ENCODE results near the gene PDCD6IP.
A peak's percentile ranks its signal among the peaks of the same experiment; 100 is the strongest.
"Not testable (repeated sequence)": the region's sequence is repeated elsewhere in the genome, so short reads cannot be mapped to it uniquely, and the experiment has no call there.

Gene PDCD6IP

GRCh38 chr3:33798418-33799201 is at the start of gene PDCD6IP:
TSS of gene PDCD6IP (plus strand) at chr3:33798630. CDS start at chr3:33798729, 99 bp downstream.
- Mint-ChIP-seq H3K4me1 (ENCODE audit: low read depth) (peaks cover 46% of the 10 kb centered on the region), H3K4me3 (peak within 1 kb of the TSS; percentile 95), H3K27me3 (no peaks in the 10 kb centered on the region), H3K36me3 (ENCODE audit: low read depth) (peaks cover 10% of the 10 kb centered on the region), H3K27ac (peak within 1 kb of the TSS; percentile 93), H3K9me3 (no peaks in the 10 kb centered on the region)

- Mint-ChIP-seq H3K9me3 (no peaks in the 10 kb centered on the region), H3K4me3 (no peak overlapping the region), H3K4me1 (ENCODE audit: low read depth) (no peaks in the 10 kb centered on the region), H3K36me3 (ENCODE audit: low read depth) (no peaks in the 10 kb centered on the region), H3K27me3 (no peaks in the 10 kb centered on the region), H3K27ac (no peak overlapping the region)
Observed at GRCh38 chr3:33749546-33750210, 48.8 kb upstream of the PDCD6IP start.

GRCh38 chr3:33750211-33750548 is 48.2 kb upstream of the PDCD6IP start:
- no peaks in the 10 kb centered on the region for H3K36me3 Mint-ChIP-seq (ENCODE audit: low read depth)
- peaks cover 4% of the 10 kb centered on the region for H3K9me3 Mint-ChIP-seq
- no peaks in the 10 kb centered on the region for H3K27me3 Mint-ChIP-seq
- H3K27ac Mint-ChIP-seq, result no peak overlapping the region
- no peak overlapping the region for H3K4me3 Mint-ChIP-seq
- no peaks in the 10 kb centered on the region for H3K4me1 Mint-ChIP-seq (ENCODE audit: low read depth)

GRCh38 chr3:33751336-33751735 is 47.1 kb upstream of the PDCD6IP start:
- H3K4me3 Mint-ChIP-seq, result no peak overlapping the region
- H3K36me3 Mint-ChIP-seq (ENCODE audit: low read depth), result no peaks in the 10 kb centered on the region
- peaks cover 4% of the 10 kb centered on the region for H3K9me3 Mint-ChIP-seq
- H3K4me1 Mint-ChIP-seq (ENCODE audit: low read depth), result no peaks in the 10 kb centered on the region
- peaks cover under 1% of the 10 kb centered on the region for H3K27me3 Mint-ChIP-seq
- H3K27ac Mint-ChIP-seq, result no peak overlapping the region

- not testable (repeated sequence) for H3K27me3 Mint-ChIP-seq; H3K4me3 Mint-ChIP-seq; H3K4me1 Mint-ChIP-seq (ENCODE audit: low read depth); H3K36me3 Mint-ChIP-seq (ENCODE audit: low read depth); H3K9me3 Mint-ChIP-seq; H3K27ac Mint-ChIP-seq
Observed at GRCh38 chr3:33754391-33754790, 44.0 kb upstream of the PDCD6IP start.

GRCh38 chr3:33758281-33758680 is 40.1 kb upstream of the PDCD6IP start:
- H3K27me3 Mint-ChIP-seq, result peaks cover 13% of the 10 kb centered on the region
- no peak overlapping the region for H3K27ac Mint-ChIP-seq
- peaks cover 8% of the 10 kb centered on the region for H3K9me3 Mint-ChIP-seq
- no peaks in the 10 kb centered on the region for H3K4me1 Mint-ChIP-seq (ENCODE audit: low read depth)
- H3K4me3 Mint-ChIP-seq, result no peak overlapping the region
- no peaks in the 10 kb centered on the region for H3K36me3 Mint-ChIP-seq (ENCODE audit: low read depth)

- no peak overlapping the region for H3K27ac Mint-ChIP-seq
- H3K4me3 Mint-ChIP-seq, result no peak overlapping the region
- H3K4me1 Mint-ChIP-seq (ENCODE audit: low read depth), result no peaks in the 10 kb centered on the region
- H3K36me3 Mint-ChIP-seq (ENCODE audit: low read depth), result no peaks in the 10 kb centered on the region
- peaks cover 13% of the 10 kb centered on the region for H3K27me3 Mint-ChIP-seq
- peaks cover 8% of the 10 kb centered on the region for H3K9me3 Mint-ChIP-seq
Observed at GRCh38 chr3:33758864-33759263, 39.6 kb upstream of the PDCD6IP start.

- no peaks in the 10 kb centered on the region for H3K4me1 Mint-ChIP-seq (ENCODE audit: low read depth)
- peaks cover 15% of the 10 kb centered on the region for H3K27me3 Mint-ChIP-seq
- H3K36me3 Mint-ChIP-seq (ENCODE audit: low read depth), result no peaks in the 10 kb centered on the region
- no peaks in the 10 kb centered on the region for H3K9me3 Mint-ChIP-seq
- no peak overlapping the region for H3K27ac Mint-ChIP-seq
- H3K4me3 Mint-ChIP-seq, result no peak overlapping the region
Observed at GRCh38 chr3:33768578-33769330, 29.7 kb upstream of the PDCD6IP start.

GRCh38 chr3:33773637-33774036 is 24.8 kb upstream of the PDCD6IP start:
- peaks cover 8% of the 10 kb centered on the region for H3K27me3 Mint-ChIP-seq
- no peaks in the 10 kb centered on the region for H3K4me1 Mint-ChIP-seq (ENCODE audit: low read depth)
- H3K9me3 Mint-ChIP-seq, result no peaks in the 10 kb centered on the region
- no peak overlapping the region for H3K4me3 Mint-ChIP-seq
- H3K36me3 Mint-ChIP-seq (ENCODE audit: low read depth), result no peaks in the 10 kb centered on the region
- no peak overlapping the region for H3K27ac Mint-ChIP-seq

GRCh38 chr3:33775363-33775762 is 23.1 kb upstream of the PDCD6IP start:
- Mint-ChIP-seq H3K27ac (no peak overlapping the region), H3K36me3 (ENCODE audit: low read depth) (no peaks in the 10 kb centered on the region), H3K27me3 (peaks cover 8% of the 10 kb centered on the region), H3K4me3 (no peak overlapping the region), H3K4me1 (ENCODE audit: low read depth) (no peaks in the 10 kb centered on the region), H3K9me3 (no peaks in the 10 kb centered on the region)

GRCh38 chr3:33777996-33778395 is 20.4 kb upstream of the PDCD6IP start:
- Mint-ChIP-seq H3K4me3 (no peak overlapping the region), H3K9me3 (no peaks in the 10 kb centered on the region), H3K36me3 (ENCODE audit: low read depth) (no peaks in the 10 kb centered on the region)

GRCh38 chr3:33779751-33780150 is 18.7 kb upstream of the PDCD6IP start:
- Mint-ChIP-seq H3K4me1 (ENCODE audit: low read depth) (no peaks in the 10 kb centered on the region), H3K27ac (no peak overlapping the region), H3K4me3 (no peak overlapping the region), H3K36me3 (ENCODE audit: low read depth) (no peaks in the 10 kb centered on the region), H3K9me3 (no peaks in the 10 kb centered on the region), H3K27me3 (no peaks in the 10 kb centered on the region)

More at GRCh38 chr3:33777996-33778395, 20.4 kb upstream of the PDCD6IP start:
- Mint-ChIP-seq H3K27me3 (no peaks in the 10 kb centered on the region), H3K4me1 (ENCODE audit: low read depth) (no peaks in the 10 kb centered on the region), H3K27ac (no peak overlapping the region)

- not testable (repeated sequence) for H3K27me3 Mint-ChIP-seq; H3K4me1 Mint-ChIP-seq (ENCODE audit: low read depth); H3K4me3 Mint-ChIP-seq; H3K36me3 Mint-ChIP-seq (ENCODE audit: low read depth); H3K9me3 Mint-ChIP-seq; H3K27ac Mint-ChIP-seq
Observed at GRCh38 chr3:33781413-33781812, 17.0 kb upstream of the PDCD6IP start.

- Mint-ChIP-seq H3K4me1 (ENCODE audit: low read depth) (peaks cover 7% of the 10 kb centered on the region), H3K9me3 (no peaks in the 10 kb centered on the region), H3K27me3 (peaks cover 3% of the 10 kb centered on the region), H3K4me3 (no peak overlapping the region), H3K27ac (no peak overlapping the region), H3K36me3 (ENCODE audit: low read depth) (no peaks in the 10 kb centered on the region)
Observed at GRCh38 chr3:33786565-33787327, 11.7 kb upstream of the PDCD6IP start.
